GM21529 (cell line): ENCODE results near the gene B4GALNT1.
"Not testable (repeated sequence)": the region's sequence is repeated elsewhere in the genome, so short reads cannot be mapped to it uniquely, and the experiment has no call there.

ENCODE experiments used
- ATAC-seq: cut with Tn5 transposase; IDR thresholded peaks from one replicate; pipeline ENCODE4 v1.9.1; 2021; ENCODE audit not compliant: unreplicated experiment

The B4GALNT1 gene

GRCh38 chr12:57632958-57633840 lies at the start of gene B4GALNT1:
TSS of gene B4GALNT1 (minus strand) at chr12:57633201. CDS start at chr12:57632132, 1,069 bp downstream.
- peak; percentile 62 for ATAC-seq

GRCh38 chr12:57679697-57680096 lies 46.7 kb upstream of the B4GALNT1 start:
- ATAC-seq: no peak

- not testable (repeated sequence) for ATAC-seq
These were observed 44.9 kb upstream of the B4GALNT1 start for GRCh38 chr12:57677947-57678346.

GRCh38 chr12:57674691-57675090 lies 41.7 kb upstream of the B4GALNT1 start:
- ATAC-seq: no peak

GRCh38 chr12:57672801-57673200 lies 39.8 kb upstream of the B4GALNT1 start:
- no peak for ATAC-seq

- not testable (repeated sequence) for ATAC-seq
These were observed 38.8 kb upstream of the B4GALNT1 start for GRCh38 chr12:57671811-57672210.

- not testable (repeated sequence) for ATAC-seq
These were observed 36.7 kb upstream of the B4GALNT1 start for GRCh38 chr12:57669691-57670090.

- ATAC-seq: no peak
These were observed 33.9 kb upstream of the B4GALNT1 start for GRCh38 chr12:57666897-57667296.

GRCh38 chr12:57665066-57665820 lies 32.2 kb upstream of the B4GALNT1 start:
- not testable (repeated sequence) for ATAC-seq

- ATAC-seq: no peak
These were observed 28.4 kb upstream of the B4GALNT1 start for GRCh38 chr12:57661376-57661775.

GRCh38 chr12:57658890-57659289 lies 25.9 kb upstream of the B4GALNT1 start:
- ATAC-seq: no peak

GRCh38 chr12:57657744-57658143 lies 24.7 kb upstream of the B4GALNT1 start:
- ATAC-seq: no peak

- ATAC-seq: not testable (repeated sequence)
These were observed 23.4 kb upstream of the B4GALNT1 start for GRCh38 chr12:57656408-57656807.

GRCh38 chr12:57655541-57656240 lies 22.7 kb upstream of the B4GALNT1 start:
- no peak for ATAC-seq

GRCh38 chr12:57654042-57654441 lies 21.0 kb upstream of the B4GALNT1 start:
- ATAC-seq: no peak

GRCh38 chr12:57646659-57647049 lies 13.7 kb upstream of the B4GALNT1 start:
- not testable (repeated sequence) for ATAC-seq

- ATAC-seq: not testable (repeated sequence)
These were observed 13.1 kb upstream of the B4GALNT1 start for GRCh38 chr12:57645990-57646658.

GRCh38 chr12:57641699-57642442 lies 8.9 kb upstream of the B4GALNT1 start:
- no peak for ATAC-seq

- no peak for ATAC-seq
These were observed 7.4 kb upstream of the B4GALNT1 start for GRCh38 chr12:57640175-57641042.
